ENCODE measurements around the gene CCL25.

GRCh38 chr19:8028951-8029491 is 23.5 kb upstream of the CCL25 start:
- TF ChIP-seq CTCF (IDR thresholded peaks at IDR 0.05; ENCODE audit: extremely low read depth in 1 of 2, insufficient read depth in 1 of 2, low read depth in 1 of 2, low read length in 2 of 2) (no peak), EZH2 (IDR thresholded peaks at IDR 0.05; ENCODE audit: borderline replicate concordance, low read depth, low read length, severe bottlenecking) (no peak), MYC (IDR thresholded peaks at IDR 0.05; ENCODE audit: low read depth, low read length) (no peak), POLR2A (IDR thresholded peaks at IDR 0.05; ENCODE audit: low read depth, low read length) (no peak), MAX (IDR thresholded peaks at IDR 0.05; ENCODE audit: insufficient read depth, insufficient read length) (no peak), FOS (IDR thresholded peaks at IDR 0.05; ENCODE audit: borderline replicate concordance, insufficient read depth, low read length) (no peak), GATA2 (IDR thresholded peaks at IDR 0.05; ENCODE audit: insufficient read depth, insufficient read length, low read depth, low read length) (no peak)

All from endothelial cell of umbilical vein (primary cell).